SK-MEL-5 (cell line): ENCODE results near the gene ANKRD33. TPM values are rescaled to one million over a fixed set of nuclear protein-coding genes. Genes with fewer than 3 reads are reported as not detected.

Experiments used
- DNase-seq: peaks from one replicate; pipeline ENCODE4 v3.0.0-alpha.2; 2016; ENCODE audit warnings: low read depth, low spot score
- in situ Hi-C: cut with HindIII; loops from 2 replicates; pipeline ENCODE4 v1.10.0; 2016; ENCODE audit warnings: low sequenced_read_pairs, high pct_unique_total_duplicates, low pct_unique_long_range_greater_than_20kb
- total RNA-seq: library from RNA; depleted of rRNA; stranded (reverse); fragments of >200 nt; shearing (Covaris generic); gene quantifications from 2 replicates; pipeline ENCODE4 v1.2.3, GENCODE V29; 2014

The ANKRD33 gene
- total RNA-seq, 1 experiment from 2014 or later = not detected

- in situ Hi-C loops = no loop called here
- no peak for DNase-seq
These were observed 19.4 kb downstream of the ANKRD33 start, which contains the start of gene ACVRL1 for GRCh38 chr12:51907083-51907855. Gene ACVRL1 (plus strand): TSS chr12:51907504. CDS start chr12:51912475, 4,971 bp downstream.

- in situ Hi-C loops = no loop called here
- no peak for DNase-seq
These were observed 20.0 kb downstream of the ANKRD33 start for GRCh38 chr12:51907856-51908425.

- in situ Hi-C loops = no loop called here
- DNase-seq = no peak
These were observed 21.1 kb downstream of the ANKRD33 start for GRCh38 chr12:51908876-51909592.

DNA sequence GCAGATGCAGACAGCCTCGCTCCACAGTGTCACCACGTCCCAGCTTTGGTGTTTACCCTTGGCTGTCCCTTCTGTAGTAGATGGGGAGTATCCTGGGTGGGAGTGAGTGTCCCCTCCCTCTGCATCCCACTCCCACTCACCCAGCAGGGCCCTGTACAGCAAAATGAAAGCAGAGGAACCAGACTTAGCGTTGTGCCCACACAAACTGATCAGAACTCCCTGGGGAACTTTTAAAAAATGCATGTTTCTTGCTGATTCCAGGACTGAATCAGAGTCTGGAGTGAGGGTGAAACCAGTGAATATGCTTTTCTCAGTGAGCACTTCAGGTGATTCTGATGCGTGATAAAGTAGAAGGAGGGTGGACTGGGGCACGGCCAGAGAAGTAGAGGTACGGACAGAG is 22.3 kb downstream of the ANKRD33 start:
- DNase-seq = no peak
- in situ Hi-C loops = no loop called here

GRCh38 chr12:51910691-51911090 is 22.8 kb downstream of the ANKRD33 start:
- no peak for DNase-seq
- in situ Hi-C loops = no loop called here

GRCh38 chr12:51911307-51911706 is 23.4 kb downstream of the ANKRD33 start:
- in situ Hi-C loops = no loop called here
- DNase-seq = no peak

DNA sequence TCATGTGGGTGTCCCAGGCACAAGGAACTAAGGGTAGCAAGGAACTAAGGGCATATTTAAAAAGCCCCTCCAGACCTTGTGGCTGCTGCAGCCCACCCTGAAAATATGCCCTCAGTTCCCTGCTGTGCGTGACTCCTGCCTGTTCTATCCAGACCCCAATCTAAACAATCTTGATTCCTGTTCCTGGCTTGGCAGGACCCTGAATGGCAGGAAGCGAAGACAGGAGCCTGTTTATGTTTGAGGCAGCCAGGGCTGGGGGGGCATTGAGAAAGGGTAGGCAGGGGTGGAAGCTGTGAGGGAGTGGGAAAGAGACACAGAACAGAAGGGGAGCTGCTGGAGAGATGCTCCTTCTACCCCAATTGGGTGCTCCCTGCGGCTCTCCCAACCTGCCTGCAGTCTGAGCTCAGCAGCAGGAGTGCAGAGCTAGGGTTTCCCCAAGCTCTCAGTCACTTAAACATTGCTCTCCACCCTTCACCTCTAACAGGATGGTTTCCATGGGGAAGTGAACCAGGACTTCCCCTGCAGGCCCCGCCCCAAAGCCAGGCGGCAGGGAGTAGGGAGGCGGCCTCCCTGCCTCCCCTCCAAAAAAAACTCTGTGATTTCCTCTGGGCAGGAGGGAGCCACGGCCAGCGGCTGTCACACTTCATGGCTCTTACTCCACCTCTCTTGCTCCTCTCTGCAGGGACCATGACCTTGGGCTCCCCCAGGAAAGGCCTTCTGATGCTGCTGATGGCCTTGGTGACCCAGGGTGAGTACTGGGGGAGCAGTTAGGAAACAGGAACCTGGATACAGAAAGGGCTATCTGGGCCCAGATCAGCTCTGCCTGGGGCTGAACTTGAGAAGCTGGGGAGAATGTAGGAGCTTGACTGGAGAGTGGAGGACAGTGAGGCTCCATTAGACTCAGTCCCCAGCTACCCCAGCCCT is 24.1 kb downstream of the ANKRD33 start:
- in situ Hi-C loops = no loop called here
- no peak for DNase-seq

- in situ Hi-C loops = no loop called here
- no peak for DNase-seq
These were observed 25.4 kb downstream of the ANKRD33 start for GRCh38 chr12:51913071-51914033.

- DNase-seq = no peak
- in situ Hi-C loops = no loop called here
These were observed 26.4 kb downstream of the ANKRD33 start for GRCh38 chr12:51914034-51914923.

DNA sequence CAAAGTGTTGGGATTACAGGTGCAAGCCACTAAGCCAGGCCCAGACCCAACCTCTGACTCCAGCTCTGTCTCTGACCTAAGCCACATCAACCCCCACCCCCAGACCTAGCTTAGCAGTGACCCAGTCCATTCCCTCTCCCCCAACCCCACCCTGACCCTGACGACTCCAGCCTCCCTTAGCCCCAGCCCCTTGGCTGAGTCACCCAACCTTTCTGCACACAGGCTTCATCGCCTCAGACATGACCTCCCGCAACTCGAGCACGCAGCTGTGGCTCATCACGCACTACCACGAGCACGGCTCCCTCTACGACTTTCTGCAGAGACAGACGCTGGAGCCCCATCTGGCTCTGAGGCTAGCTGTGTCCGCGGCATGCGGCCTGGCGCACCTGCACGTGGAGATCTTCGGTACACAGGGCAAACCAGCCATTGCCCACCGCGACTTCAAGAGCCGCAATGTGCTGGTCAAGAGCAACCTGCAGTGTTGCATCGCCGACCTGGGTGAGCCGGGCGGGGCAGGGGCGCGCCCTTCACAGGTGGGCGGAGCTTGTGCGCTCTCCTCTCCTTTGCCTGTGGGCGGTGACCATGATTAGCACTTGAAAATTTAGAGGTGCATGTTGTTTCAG is 27.2 kb downstream of the ANKRD33 start:
- in situ Hi-C loops = no loop called here
- no peak for DNase-seq

DNA sequence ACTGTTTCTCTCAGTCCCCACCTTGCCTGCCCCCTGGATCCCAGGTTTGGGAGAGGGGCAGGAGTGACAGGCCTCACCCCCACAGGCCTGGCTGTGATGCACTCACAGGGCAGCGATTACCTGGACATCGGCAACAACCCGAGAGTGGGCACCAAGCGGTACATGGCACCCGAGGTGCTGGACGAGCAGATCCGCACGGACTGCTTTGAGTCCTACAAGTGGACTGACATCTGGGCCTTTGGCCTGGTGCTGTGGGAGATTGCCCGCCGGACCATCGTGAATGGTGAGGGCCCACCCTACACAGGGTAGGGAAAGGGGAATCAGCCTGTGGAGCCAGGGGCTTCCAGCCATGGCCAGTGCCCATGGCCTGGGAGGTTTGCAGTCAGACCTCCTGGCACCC is 28.0 kb downstream of the ANKRD33 start:
- DNase-seq = no peak
- in situ Hi-C loops = no loop called here

DNA sequence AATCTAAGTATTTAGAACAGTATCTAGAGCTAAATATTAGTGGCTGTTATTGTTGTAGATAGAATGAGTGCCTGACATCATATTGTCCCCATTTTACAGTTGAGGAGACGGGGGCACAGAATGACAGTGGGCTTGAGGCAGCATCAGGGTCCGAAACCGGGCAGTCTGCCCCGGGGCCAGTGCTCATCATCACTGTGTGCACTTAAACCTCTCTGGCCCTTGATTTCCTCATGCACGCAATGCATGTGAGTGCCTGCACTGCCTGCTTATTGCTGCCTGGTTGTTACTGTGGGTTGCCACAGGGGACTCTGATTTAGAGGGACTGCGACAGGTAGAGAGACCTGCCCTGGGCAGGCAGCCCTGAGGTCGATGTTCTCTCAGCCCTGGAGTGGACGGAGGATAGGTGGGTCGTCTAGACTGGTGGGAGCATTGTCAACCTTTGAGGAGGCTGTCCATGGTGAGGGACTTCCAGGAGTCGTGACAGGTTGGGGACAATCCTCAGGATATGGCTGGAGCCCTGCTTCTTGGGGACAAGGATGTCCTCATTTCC is 29.2 kb downstream of the ANKRD33 start:
- in situ Hi-C loops = no loop called here
- no peak for DNase-seq

DNA sequence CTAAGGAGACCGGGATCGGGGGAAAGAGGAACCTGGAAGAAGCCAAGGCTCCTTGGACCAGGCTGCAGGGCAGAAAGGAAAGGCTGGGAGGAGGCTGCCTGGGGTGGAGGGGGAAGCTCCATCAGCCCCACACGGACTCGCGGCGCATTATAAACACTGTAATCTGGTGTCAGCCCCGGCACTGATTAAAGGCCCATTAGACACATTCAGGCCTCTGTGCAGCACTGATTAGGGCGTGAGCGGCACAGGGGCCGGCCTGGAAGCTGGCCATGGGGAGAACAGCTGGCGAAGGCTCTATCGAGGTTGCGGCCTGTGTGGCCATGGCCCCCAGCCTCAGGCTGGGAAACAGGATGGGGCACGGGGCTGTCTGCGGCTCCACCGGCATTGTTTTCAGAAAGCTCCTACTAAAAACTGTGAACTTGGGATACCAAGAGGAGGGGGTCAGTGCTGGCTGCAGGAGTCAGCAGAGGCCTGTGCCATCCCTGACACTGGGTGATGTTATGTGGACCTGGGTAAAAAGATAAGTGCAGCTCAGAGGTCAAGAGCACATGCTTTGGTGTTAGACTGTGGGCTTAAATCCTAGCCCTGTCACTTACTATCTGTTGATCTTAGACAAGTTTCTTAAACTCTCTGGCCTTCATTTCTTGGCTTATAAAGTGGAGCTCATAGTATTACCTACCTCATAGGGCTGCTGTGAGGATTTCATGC is 30.0 kb downstream of the ANKRD33 start:
- in situ Hi-C loops = no loop called here
- DNase-seq = no peak

GRCh38 chr12:51920046-51920445 is 32.1 kb downstream of the ANKRD33 start:
- in situ Hi-C loops = no loop called here
- no peak for DNase-seq
